Type B pancreatic cell (in vitro differentiated cells): ENCODE data around the gene CD93. TPM values are rescaled to one million over a fixed set of nuclear protein-coding genes. Genes with fewer than 3 reads are reported as not detected.

Experiments
- DNase-seq: peaks from one replicate; pipeline ENCODE4 v3.0.0; 2021; ENCODE audit warnings: mixed read lengths; ENCODE audit not compliant: unreplicated experiment; ENCODE audit errors: extremely low spot score
- H3K27ac Mint-ChIP-seq: 2 replicates; pipeline ENCODE4 v1.8.0; 2021; ENCODE audit warnings: mild to moderate bottlenecking, mixed read lengths
- H3K27me3 Mint-ChIP-seq: 2 replicates; pipeline ENCODE4 v1.8.0; 2021; ENCODE audit warnings: mixed read lengths
- H3K36me3 Mint-ChIP-seq: 2 replicates; pipeline ENCODE4 v1.8.0; 2021; ENCODE audit warnings: mixed read lengths
- H3K4me1 Mint-ChIP-seq: one replicate; pipeline ENCODE4 v1.8.0; 2021; ENCODE audit warnings: mixed read lengths; ENCODE audit not compliant: unreplicated experiment
- H3K4me3 Mint-ChIP-seq: 2 replicates; pipeline ENCODE4 v1.8.0; 2021; ENCODE audit warnings: mild to moderate bottlenecking, mixed read lengths
- H3K9me3 Mint-ChIP-seq: 2 replicates; pipeline ENCODE4 v1.8.0; 2021; ENCODE audit warnings: mixed read lengths
- total RNA-seq: library from RNA; stranded (reverse); gene quantifications from 2 replicates; pipeline ENCODE4 v1.2.1, GENCODE V29; 2021; ENCODE audit warnings: low replicate concordance
- TF ChIP-seq, protein P1 (sequence below): fragments of 200-600 bp; sonication (generic); conservative IDR thresholded peaks from 2 replicates; pipeline ENCODE4 v1.5.0; 2021; ENCODE audit warnings: antibody characterized with exemption, mild to moderate bottlenecking

CD93 gene
- total RNA-seq, 1 donor from 2014 or later, result 0.05 TPM

GRCh38 chr20:23126281-23127061 lies 40.3 kb upstream of the CD93 start:
- DNase-seq, result no peak
- Mint-ChIP-seq H3K9me3 (no peaks in the 10 kb centered on the region), H3K4me1 (peaks cover 13% of the 10 kb centered on the region), H3K4me3 (no peak overlapping the region), H3K36me3 (no peaks in the 10 kb centered on the region), H3K27ac (no peak overlapping the region), H3K27me3 (peaks cover 5% of the 10 kb centered on the region)
- TF ChIP-seq, protein P1, sequence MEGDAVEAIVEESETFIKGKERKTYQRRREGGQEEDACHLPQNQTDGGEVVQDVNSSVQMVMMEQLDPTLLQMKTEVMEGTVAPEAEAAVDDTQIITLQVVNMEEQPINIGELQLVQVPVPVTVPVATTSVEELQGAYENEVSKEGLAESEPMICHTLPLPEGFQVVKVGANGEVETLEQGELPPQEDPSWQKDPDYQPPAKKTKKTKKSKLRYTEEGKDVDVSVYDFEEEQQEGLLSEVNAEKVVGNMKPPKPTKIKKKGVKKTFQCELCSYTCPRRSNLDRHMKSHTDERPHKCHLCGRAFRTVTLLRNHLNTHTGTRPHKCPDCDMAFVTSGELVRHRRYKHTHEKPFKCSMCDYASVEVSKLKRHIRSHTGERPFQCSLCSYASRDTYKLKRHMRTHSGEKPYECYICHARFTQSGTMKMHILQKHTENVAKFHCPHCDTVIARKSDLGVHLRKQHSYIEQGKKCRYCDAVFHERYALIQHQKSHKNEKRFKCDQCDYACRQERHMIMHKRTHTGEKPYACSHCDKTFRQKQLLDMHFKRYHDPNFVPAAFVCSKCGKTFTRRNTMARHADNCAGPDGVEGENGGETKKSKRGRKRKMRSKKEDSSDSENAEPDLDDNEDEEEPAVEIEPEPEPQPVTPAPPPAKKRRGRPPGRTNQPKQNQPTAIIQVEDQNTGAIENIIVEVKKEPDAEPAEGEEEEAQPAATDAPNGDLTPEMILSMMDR, result no peak

DNA sequence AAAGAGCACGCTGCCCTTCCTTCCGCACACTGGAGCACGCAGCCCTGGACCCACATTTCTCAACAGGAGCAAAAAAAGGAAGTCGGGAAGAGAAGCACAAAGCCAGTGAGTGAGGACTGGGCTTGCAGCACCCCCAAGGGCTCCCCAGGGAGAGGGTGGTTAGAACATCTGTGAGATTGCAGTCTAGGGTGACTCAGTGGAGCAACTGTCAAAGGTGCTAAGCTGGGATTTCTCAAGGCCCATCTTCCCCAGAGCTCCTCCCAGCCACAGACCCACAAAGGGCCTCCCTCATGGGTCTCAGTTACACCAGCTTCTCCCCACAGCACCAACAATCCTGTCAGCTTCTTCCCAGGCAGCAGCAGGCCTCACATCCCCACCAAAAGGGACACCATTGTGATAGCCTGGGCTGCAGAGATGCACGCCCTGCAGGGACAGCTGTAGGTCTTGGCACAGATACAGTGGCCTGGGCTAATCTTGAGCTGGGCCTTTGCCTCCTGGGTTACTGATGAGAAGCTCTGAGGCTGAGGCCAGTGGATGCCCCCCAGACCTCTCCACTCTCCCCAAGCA lies 39.6 kb upstream of the CD93 start:
- Mint-ChIP-seq H3K36me3 (no peaks in the 10 kb centered on the region), H3K9me3 (no peaks in the 10 kb centered on the region), H3K4me1 (peaks cover 13% of the 10 kb centered on the region), H3K4me3 (no peak overlapping the region), H3K27me3 (peaks cover 9% of the 10 kb centered on the region), H3K27ac (no peak overlapping the region)
- TF ChIP-seq, protein P1, result no peak
- DNase-seq, result no peak

GRCh38 chr20:23125159-23125558 lies 39.0 kb upstream of the CD93 start:
- Mint-ChIP-seq H3K27ac (no peak overlapping the region), H3K36me3 (no peaks in the 10 kb centered on the region), H3K9me3 (no peaks in the 10 kb centered on the region), H3K4me1 (peaks cover 13% of the 10 kb centered on the region), H3K27me3 (peaks cover 12% of the 10 kb centered on the region), H3K4me3 (no peak overlapping the region)
- DNase-seq, result no peak
- TF ChIP-seq, protein P1, result no peak

DNA sequence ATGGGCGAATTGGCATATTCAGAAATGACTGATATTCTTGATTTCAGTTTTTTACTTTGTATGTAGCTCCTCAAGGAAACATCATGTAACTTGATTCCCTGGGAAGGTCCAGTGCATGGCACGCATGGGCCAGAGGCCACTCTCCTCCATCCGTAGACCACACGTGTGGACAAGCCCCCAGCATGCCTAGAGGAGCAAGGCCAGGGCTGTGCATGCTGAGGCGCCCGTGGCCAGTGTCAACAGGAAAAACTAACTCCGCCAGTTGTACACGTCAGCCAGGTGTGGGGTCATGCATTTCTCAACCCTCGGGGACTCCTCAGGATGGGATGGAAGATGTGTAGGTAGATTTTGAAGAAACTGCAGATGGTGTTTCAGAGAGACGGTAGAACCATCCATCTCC lies 37.8 kb upstream of the CD93 start:
- TF ChIP-seq, protein P1, result no peak
- Mint-ChIP-seq H3K4me3 (no peak overlapping the region), H3K9me3 (no peaks in the 10 kb centered on the region), H3K27ac (no peak overlapping the region), H3K27me3 (peaks cover 14% of the 10 kb centered on the region), H3K4me1 (peaks cover 17% of the 10 kb centered on the region), H3K36me3 (no peaks in the 10 kb centered on the region)
- no peak for DNase-seq

- no peak overlapping the region for H3K27ac Mint-ChIP-seq
- H3K4me1 Mint-ChIP-seq, result peaks cover 17% of the 10 kb centered on the region
- no peaks in the 10 kb centered on the region for H3K9me3 Mint-ChIP-seq
- TF ChIP-seq, protein P1, result no peak
- H3K36me3 Mint-ChIP-seq, result no peaks in the 10 kb centered on the region
- H3K4me3 Mint-ChIP-seq, result no peak overlapping the region
- DNase-seq, result no peak
- H3K27me3 Mint-ChIP-seq, result peaks cover 14% of the 10 kb centered on the region
These were observed 36.9 kb upstream of the CD93 start for GRCh38 chr20:23122796-23123655.
